Measurements from ENCODE around the gene PKM.
"Not testable (repeated sequence)": the region's sequence is repeated elsewhere in the genome, so short reads cannot be mapped to it uniquely, and the experiment has no call there.

The PKM gene

GRCh38 chr15:72176159-72176558 lies 54.8 kb downstream of the PKM start:
- no peak for DNase-seq (ENCODE audit: low spot score)

GRCh38 chr15:72175186-72176044 lies 55.6 kb downstream of the PKM start:
- DNase-seq (ENCODE audit: low spot score): no peak

- no peak for DNase-seq (ENCODE audit: low spot score)
Measured at GRCh38 chr15:72174551-72175165, 56.3 kb downstream of the PKM start.

- no peak for DNase-seq (ENCODE audit: low spot score)
Measured at GRCh38 chr15:72173864-72174550, 57.0 kb downstream of the PKM start.

GRCh38 chr15:72173401-72173800 lies 57.6 kb downstream of the PKM start:
- no peak for DNase-seq (ENCODE audit: low spot score)

- no peak for DNase-seq (ENCODE audit: low spot score)
Measured at GRCh38 chr15:72172796-72173195, 58.2 kb downstream of the PKM start.

GRCh38 chr15:72171978-72172377 lies 59.0 kb downstream of the PKM start:
- not testable (repeated sequence) for DNase-seq (ENCODE audit: low spot score)

- DNase-seq (ENCODE audit: low spot score): no peak
Measured at GRCh38 chr15:72170691-72171090, 60.3 kb downstream of the PKM start.

GRCh38 chr15:72169921-72170611 lies 60.9 kb downstream of the PKM start:
- DNase-seq (ENCODE audit: low spot score): no peak

GRCh38 chr15:72169236-72169920 lies 61.6 kb downstream of the PKM start:
- no peak for DNase-seq (ENCODE audit: low spot score)

GRCh38 chr15:72168808-72169190 lies 62.2 kb downstream of the PKM start:
- no peak for DNase-seq (ENCODE audit: low spot score)

GRCh38 chr15:72168131-72168807 lies 62.7 kb downstream of the PKM start:
- DNase-seq (ENCODE audit: low spot score): no peak

GRCh38 chr15:72167445-72167844 lies 63.5 kb downstream of the PKM start:
- no peak for DNase-seq (ENCODE audit: low spot score)

GRCh38 chr15:72166716-72167417 lies 64.1 kb downstream of the PKM start:
- DNase-seq (ENCODE audit: low spot score): no peak

- no peak for DNase-seq (ENCODE audit: low spot score)
Measured at GRCh38 chr15:72163719-72164118, 67.3 kb downstream of the PKM start.

- no peak for DNase-seq (ENCODE audit: low spot score)
Measured at GRCh38 chr15:72162569-72162968, 68.4 kb downstream of the PKM start.

- no peak for DNase-seq (ENCODE audit: low spot score)
Measured at GRCh38 chr15:72161361-72162132, 69.4 kb downstream of the PKM start.

GRCh38 chr15:72160696-72161245 lies 70.2 kb downstream of the PKM start:
- DNase-seq (ENCODE audit: low spot score): no peak

GRCh38 chr15:72156928-72157327 lies 74.1 kb downstream of the PKM start:
- no peak for DNase-seq (ENCODE audit: low spot score)

Data from LoVo (cell line).